ELR (cell line): Measurements from ENCODE around the gene SYT15.
"Not testable (repeated sequence)": the region's sequence is repeated elsewhere in the genome, so short reads cannot be mapped to it uniquely, and the experiment has no call there.

Source experiments
- DNase-seq: peaks from one replicate; pipeline ENCODE4 v3.0.0-alpha.2; 2015; ENCODE audit warnings: low read depth

Gene SYT15

GRCh38 chr10:46589589-46589988 lies 10.7 kb downstream of the SYT15 start:
- DNase-seq = not testable (repeated sequence)

DNA sequence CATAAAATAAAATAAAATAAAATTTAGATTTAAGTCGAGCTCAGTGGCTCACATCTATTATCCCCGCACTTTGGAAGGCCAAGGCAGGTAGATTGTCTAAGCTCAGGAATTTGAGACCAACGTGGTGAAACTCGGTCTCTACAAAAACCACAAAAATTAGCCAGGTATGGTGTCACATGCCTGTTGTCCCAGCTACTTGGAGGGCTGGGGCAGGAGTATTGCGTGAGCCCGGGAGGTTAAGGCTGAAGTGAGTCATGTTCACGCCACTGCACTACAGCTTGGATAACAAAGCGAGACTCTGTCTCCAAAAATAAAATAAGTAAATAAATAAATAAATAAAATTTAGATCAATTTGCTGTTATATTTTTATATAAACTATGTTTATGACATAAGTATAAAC lies 12.1 kb downstream of the SYT15 start:
- DNase-seq = not testable (repeated sequence)

DNA sequence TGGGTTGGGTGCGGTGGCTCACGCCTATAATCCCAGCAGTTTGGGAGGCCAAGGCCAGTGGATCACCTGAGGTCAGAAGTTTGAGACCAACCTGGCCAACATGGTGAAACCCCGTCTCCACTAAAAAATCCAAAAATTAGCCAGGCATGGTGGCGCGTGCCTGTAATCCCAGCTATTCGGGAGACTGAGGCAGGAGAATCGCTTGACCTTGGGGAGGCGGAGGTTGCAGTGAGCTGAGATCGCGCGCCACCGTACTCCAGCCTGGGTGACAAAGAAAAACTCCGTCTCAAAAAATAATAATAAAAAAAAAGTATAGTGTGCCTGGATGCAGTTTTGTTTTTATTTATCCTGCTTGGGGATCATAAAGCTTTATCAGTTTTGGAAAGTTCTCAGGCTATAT lies 14.4 kb downstream of the SYT15 start:
- DNase-seq = not testable (repeated sequence)

DNA sequence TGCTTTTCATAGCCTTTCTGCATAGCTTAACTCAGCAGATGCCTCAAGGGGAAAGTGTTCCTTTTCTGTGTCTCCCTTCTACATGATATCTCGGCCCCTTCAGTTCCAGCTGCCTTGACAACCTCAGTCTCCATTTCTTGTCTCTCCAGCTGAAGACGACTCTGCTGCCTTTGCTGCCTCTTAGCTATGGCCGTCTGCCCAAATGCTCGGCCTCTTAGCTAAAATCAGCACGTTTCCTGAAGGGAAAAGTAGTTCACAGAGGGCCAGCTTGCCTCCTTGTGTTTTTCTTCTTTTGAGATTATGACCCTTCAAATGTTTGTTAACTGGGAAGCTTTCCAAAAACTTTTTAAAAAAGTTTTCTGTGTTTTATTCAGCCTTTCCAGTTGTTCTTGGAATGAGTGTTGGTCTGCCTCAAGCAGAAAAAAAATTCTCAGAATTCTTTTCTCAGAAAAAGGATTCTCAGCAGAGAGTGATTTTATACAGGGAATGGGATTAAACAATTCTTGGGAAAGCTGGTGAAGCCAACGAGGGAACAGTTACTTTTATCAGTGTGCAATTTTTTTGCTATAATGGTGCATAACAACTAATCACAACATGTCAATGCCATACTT lies 15.6 kb downstream of the SYT15 start:
- not testable (repeated sequence) for DNase-seq

GRCh38 chr10:46596570-46596969 lies 17.6 kb downstream of the SYT15 start:
- not testable (repeated sequence) for DNase-seq

DNA sequence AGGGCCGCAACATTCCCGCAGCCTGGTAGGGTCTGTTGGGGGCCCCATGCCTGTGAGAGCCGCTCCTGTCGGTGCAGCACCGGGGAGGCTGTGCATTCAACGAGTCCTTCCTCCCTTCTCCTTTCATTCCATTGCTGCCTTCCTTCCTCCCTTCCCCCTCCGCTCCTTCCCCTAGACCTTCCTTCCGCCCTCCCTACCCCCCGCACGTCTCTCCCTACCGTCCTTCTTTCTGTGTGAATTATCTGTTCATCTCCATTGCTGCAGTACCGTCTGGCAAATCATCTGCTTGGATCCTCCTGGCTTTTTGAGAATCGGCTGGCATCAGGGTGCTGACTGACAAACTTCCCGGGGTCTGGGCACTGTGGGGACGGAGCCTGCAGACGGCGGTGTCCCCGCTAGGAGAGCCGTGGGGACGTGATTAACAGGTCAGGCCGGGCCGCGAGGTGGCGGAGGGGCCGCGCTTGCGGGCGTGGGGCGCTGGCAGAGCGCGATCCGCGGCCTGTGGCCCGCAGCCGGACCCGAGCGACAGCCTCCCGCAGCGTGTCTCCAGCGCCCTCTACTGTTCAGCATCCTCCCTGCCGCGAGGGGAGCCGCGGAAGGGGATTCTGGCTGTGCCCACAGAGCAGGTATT lies 18.8 kb downstream of the SYT15 start:
- peak; percentile 2 for DNase-seq

- DNase-seq = not testable (repeated sequence)
These were observed 21.6 kb downstream of the SYT15 start for GRCh38 chr10:46600516-46600915.

- not testable (repeated sequence) for DNase-seq
These were observed 36.6 kb downstream of the SYT15 start for GRCh38 chr10:46615540-46615939.

GRCh38 chr10:46616227-46616626 lies 37.3 kb downstream of the SYT15 start:
- DNase-seq = not testable (repeated sequence)

DNA sequence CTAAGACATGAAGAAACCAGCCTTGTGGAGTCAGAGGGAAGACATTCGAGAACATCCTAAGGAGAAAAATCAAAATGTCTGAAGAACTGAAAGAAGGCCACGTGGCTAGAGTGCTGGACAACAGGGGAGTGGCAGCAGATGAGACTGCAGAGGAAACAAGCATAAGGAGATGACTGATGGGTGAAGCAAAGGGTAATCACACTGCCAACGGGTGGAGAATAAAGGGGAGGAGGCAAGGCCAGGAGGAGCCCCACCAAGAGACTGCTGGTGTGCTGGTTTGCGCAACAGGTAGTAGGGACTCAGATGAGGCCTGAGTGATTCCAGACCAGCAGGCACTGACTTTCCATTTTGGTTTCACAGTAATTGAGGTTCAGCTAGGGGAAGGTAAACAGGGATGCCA lies 38.2 kb downstream of the SYT15 start:
- not testable (repeated sequence) for DNase-seq

DNA sequence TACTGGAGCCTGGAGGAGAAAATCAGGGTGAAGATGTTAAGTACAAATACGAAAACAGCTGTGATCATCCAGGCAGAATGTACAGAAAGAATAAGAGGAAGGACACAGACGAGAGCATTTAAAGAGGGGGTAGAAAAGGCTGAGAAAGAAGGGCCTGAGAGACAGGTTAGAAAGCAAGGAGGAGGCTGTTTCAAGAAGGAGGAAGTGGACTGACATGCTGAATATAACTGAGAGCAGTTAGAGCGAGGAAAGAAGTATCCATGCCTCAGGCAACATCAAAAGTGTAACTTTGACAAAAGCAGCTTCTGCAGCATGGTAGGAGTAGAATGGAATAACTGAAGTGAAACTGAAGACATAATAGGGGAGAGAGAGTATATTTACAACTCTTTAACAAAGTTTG lies 39.0 kb downstream of the SYT15 start:
- DNase-seq = not testable (repeated sequence)

DNA sequence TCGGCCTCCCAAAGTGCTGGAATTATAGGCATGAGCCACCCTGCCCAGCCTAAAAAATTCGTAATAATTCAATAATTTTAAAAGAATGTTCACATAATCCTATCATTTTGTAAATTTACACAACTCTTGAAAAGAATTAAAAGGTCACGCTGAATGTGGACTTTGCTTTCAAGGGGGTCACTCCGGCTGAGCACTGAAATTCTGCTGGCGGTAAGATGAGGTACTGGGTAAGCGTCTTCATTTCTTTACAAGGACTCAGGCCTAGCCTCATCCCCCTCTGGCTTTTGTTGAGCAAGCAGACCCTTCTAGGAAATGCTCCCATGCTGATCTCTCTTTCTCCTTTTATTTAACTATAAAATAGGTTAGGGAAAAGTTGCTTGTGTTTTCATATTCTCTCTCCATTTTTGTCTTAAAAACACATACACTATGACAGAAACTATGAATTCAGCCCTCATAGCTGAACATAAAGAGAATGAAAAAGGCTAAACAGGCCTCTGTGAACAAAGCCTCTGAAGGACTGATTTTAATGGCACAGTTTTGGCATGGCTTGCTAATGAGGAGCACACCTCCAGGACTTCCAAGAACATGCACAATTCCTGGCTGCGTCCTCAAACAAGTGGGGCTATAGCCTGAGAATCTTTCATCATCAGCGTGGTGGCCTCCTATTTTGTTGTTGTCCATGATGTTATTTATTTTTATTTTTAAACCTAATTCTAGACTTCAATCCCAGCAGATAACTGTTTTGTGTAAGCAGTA lies 45.1 kb downstream of the SYT15 start:
- DNase-seq = not testable (repeated sequence)

- not testable (repeated sequence) for DNase-seq
These were observed 50.9 kb downstream of the SYT15 start for GRCh38 chr10:46629805-46630204.

DNA sequence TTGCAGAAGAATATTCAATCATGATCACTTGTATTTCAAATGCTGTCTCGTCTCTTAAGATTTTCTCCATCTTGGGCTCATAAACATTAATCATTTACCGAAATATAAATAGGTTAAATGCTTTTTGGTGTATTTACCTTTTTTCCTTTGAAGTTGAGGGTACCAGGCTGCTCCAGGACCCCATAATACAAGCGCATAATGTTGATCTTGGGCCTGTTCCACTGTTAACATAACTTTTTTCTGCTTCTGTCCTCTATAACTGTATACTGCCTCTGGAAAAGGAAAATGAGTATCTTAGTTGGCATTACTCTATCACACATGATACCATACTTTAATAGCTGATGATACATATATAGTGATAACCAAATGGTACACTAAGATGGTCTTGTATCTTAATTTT lies 51.9 kb downstream of the SYT15 start:
- DNase-seq = not testable (repeated sequence)

DNA sequence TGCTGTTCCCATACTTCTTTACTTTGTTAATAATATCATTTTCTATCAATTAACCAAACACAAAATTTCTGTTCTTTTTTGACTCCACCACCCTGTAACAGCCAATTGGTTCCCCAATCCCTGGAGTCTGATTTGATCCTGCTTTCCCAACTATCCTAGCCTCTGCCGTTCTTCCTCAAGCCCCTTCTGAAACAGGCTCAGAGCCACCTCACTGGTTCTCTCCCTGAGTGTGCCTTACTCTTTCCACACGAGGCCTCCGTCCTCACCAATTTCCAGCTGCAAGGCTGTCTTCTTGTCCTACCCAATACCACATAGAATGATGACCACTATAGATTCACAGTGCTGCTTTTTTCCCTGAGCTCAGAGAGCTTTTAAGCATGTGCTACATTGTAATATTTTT lies 52.8 kb downstream of the SYT15 start:
- not testable (repeated sequence) for DNase-seq

DNA sequence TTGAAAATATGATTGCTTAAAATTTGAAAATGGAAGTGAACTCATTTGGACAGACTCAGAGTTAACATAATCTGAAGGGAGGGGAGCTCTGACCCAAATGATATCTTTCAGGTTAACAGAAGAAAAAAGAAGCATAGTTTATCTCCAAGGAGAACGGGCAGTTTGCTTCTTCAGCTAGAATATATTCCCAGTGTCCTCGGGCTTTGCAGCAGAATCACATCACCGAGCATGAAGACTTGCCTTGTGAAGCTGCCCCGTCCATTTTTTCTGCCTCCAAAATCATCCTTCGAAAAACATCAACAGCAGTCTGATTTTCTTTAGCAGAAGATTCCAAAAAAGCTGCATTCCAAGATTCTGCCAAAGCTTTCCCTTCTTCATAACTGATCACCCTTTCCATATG lies 55.8 kb downstream of the SYT15 start:
- DNase-seq = not testable (repeated sequence)

DNA sequence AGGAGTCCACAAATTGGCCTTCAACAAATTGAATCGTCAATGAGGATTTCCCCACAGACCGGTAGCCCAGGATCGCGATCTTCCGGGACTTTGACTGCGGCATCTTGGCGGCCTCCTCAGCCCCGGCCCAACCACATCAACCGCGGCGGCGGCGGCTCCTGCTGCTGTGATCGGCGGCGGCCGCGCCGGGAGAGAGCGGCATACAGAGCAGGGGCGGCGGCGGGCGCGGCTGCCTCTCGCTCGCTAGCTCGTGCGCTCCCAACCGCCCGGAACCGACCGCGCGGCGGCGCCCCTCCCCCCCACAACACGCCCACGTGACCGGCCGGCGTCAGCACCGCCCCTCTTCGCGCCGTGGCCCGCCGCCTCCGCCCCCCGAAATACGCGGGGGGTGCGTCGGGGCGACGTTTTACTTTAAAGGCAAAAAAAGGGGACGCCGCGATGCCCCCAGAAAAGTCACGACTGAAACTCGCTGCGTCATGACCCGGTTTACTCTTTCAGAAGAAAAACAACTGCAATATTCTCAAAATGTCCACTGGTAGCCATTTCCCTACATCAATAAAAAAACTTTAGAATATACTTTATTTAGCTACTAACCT lies 56.5 kb downstream of the SYT15 start:
- not testable (repeated sequence) for DNase-seq

GRCh38 chr10:46640005-46640404 lies 61.1 kb downstream of the SYT15 start:
- not testable (repeated sequence) for DNase-seq
